ENCODE results near the gene CIB2.

CIB2 gene

DNA sequence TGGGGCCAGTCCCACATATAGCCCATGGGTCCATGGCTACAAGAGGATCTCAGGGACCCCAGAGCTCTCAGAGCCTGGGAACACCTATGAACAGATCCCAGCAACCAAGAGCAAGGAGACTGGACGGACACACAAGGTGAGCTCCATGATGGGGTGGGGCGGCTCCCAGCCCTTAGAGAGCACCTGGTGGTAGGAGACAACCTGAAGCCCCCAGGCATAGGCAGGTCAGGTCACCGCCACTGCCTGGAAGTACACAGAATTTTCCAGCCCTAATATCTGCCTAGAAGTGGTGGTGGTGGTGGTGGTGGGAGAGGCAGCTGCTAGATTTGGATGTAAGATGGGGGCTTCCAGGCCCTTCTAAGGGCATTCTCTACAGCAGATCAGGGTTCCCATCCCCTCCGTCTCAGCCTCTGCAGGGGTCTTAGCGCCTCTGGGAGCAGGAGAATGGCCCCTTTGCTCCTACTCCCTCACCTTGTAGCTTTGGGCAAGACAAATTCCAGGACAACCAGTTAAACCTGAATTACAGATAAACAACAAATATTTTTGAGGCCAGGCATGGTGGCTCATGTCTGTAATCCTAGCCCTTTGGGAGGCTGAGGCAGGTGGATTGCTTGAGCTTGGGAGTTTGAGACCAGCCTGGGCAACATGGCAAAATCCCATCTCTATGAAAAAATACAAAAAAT is 29.7 kb downstream of the CIB2 start:
- WGBS, 2 experiments, result 91 to 93% methylated on average over 5 of the region's 5 CpGs
- Histone ChIP-seq H3K27me3 (ENCODE audit: control insufficient read depth, insufficient read depth, low read length, poor library complexity, severe bottlenecking) (no peaks in the 10 kb centered on the region), H3K27ac (ENCODE audit: insufficient read depth, low read depth, low read length, poor library complexity, severe bottlenecking) (no peak overlapping the region)

DNA sequence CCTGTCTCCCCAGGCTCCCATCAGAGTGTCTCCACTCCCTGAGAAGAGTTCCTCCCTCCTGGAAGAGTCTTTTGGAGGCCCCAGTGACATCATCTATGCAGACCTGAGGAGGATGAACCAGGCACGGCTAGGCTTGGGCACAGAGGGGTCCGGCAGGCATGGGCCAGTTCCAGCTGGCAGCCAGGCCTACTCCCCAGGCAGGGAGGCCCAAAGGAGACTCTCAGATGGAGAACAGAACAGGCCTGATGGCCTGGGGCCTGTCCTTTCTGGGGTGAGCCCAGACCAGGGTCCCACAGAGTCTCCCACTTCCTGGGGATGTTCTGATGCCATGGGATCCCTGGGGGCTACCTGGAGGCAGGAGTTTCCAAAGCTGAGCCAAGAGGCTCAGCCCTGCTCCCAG is 30.4 kb downstream of the CIB2 start:
- 89 to 97% methylated on average over 2 of the region's 2 CpGs for WGBS, 2 experiments

More for the DNA sequence above, 29.7 kb downstream of the CIB2 start:
- Histone ChIP-seq H3K36me3 (ENCODE audit: control insufficient read depth, insufficient read depth, low read length) (no peaks in the 10 kb centered on the region), H3K9me3 (ENCODE audit: control insufficient read depth, low read length) (no peaks in the 10 kb centered on the region), H3K4me1 (ENCODE audit: control insufficient read depth, insufficient read depth, low read length) (peaks cover 2% of the 10 kb centered on the region), H3K4me3 (ENCODE audit: insufficient read depth, low read depth, low read length) (no peak overlapping the region)

GRCh38 chr15:78098131-78098755 is 33.0 kb downstream of the CIB2 start:
- 87 to 91% methylated on average over 11 of the region's 11 CpGs for WGBS, 2 experiments
- Histone ChIP-seq H3K36me3 (ENCODE audit: control insufficient read depth, insufficient read depth, low read length) (no peaks in the 10 kb centered on the region), H3K9me3 (ENCODE audit: control insufficient read depth, low read length) (no peaks in the 10 kb centered on the region), H3K27me3 (ENCODE audit: control insufficient read depth, insufficient read depth, low read length, poor library complexity, severe bottlenecking) (no peaks in the 10 kb centered on the region), H3K27ac (ENCODE audit: insufficient read depth, low read depth, low read length, poor library complexity, severe bottlenecking) (no peak overlapping the region), H3K4me3 (ENCODE audit: insufficient read depth, low read depth, low read length) (no peak overlapping the region), H3K4me1 (ENCODE audit: control insufficient read depth, insufficient read depth, low read length) (no peaks in the 10 kb centered on the region)

More for the DNA sequence above, 30.4 kb downstream of the CIB2 start:
- Histone ChIP-seq H3K36me3 (ENCODE audit: control insufficient read depth, insufficient read depth, low read length) (no peaks in the 10 kb centered on the region), H3K9me3 (ENCODE audit: control insufficient read depth, low read length) (no peaks in the 10 kb centered on the region), H3K27me3 (ENCODE audit: control insufficient read depth, insufficient read depth, low read length, poor library complexity, severe bottlenecking) (no peaks in the 10 kb centered on the region), H3K4me1 (ENCODE audit: control insufficient read depth, insufficient read depth, low read length) (peaks cover 2% of the 10 kb centered on the region), H3K27ac (ENCODE audit: insufficient read depth, low read depth, low read length, poor library complexity, severe bottlenecking) (no peak overlapping the region), H3K4me3 (ENCODE audit: insufficient read depth, low read depth, low read length) (no peak overlapping the region)

GRCh38 chr15:78097667-78098066 is 33.6 kb downstream of the CIB2 start:
- Histone ChIP-seq H3K9me3 (ENCODE audit: control insufficient read depth, low read length) (no peaks in the 10 kb centered on the region), H3K27ac (ENCODE audit: insufficient read depth, low read depth, low read length, poor library complexity, severe bottlenecking) (no peak overlapping the region), H3K4me3 (ENCODE audit: insufficient read depth, low read depth, low read length) (no peak overlapping the region), H3K36me3 (ENCODE audit: control insufficient read depth, insufficient read depth, low read length) (no peaks in the 10 kb centered on the region), H3K27me3 (ENCODE audit: control insufficient read depth, insufficient read depth, low read length, poor library complexity, severe bottlenecking) (no peaks in the 10 kb centered on the region), H3K4me1 (ENCODE audit: control insufficient read depth, insufficient read depth, low read length) (no peaks in the 10 kb centered on the region)
- 93% methylated on average over 9 of the region's 9 CpGs for WGBS, 2 experiments

- Histone ChIP-seq H3K27me3 (ENCODE audit: control insufficient read depth, insufficient read depth, low read length, poor library complexity, severe bottlenecking) (no peaks in the 10 kb centered on the region), H3K4me1 (ENCODE audit: control insufficient read depth, insufficient read depth, low read length) (no peaks in the 10 kb centered on the region), H3K9me3 (ENCODE audit: control insufficient read depth, low read length) (no peaks in the 10 kb centered on the region), H3K27ac (ENCODE audit: insufficient read depth, low read depth, low read length, poor library complexity, severe bottlenecking) (no peak overlapping the region), H3K4me3 (ENCODE audit: insufficient read depth, low read depth, low read length) (no peak overlapping the region), H3K36me3 (ENCODE audit: control insufficient read depth, insufficient read depth, low read length) (no peaks in the 10 kb centered on the region)
- WGBS, 2 experiments, result 80 to 81% methylated on average over 5 of the region's 5 CpGs
Measured at GRCh38 chr15:78093242-78094020, 37.8 kb downstream of the CIB2 start.

GRCh38 chr15:78092261-78093041 is 38.8 kb downstream of the CIB2 start, which contains the start of gene SH2D7:
TSS of gene SH2D7 (plus strand) at chr15:78092561. CDS start at chr15:78092585, 24 bp downstream.
- Histone ChIP-seq H3K27ac (ENCODE audit: insufficient read depth, low read depth, low read length, poor library complexity, severe bottlenecking) (no peak within 1 kb of the TSS), H3K36me3 (ENCODE audit: control insufficient read depth, insufficient read depth, low read length) (no peaks in the 10 kb centered on the region), H3K9me3 (ENCODE audit: control insufficient read depth, low read length) (no peaks in the 10 kb centered on the region), H3K4me3 (ENCODE audit: insufficient read depth, low read depth, low read length) (no peak within 1 kb of the TSS), H3K27me3 (ENCODE audit: control insufficient read depth, insufficient read depth, low read length, poor library complexity, severe bottlenecking) (no peaks in the 10 kb centered on the region), H3K4me1 (ENCODE audit: control insufficient read depth, insufficient read depth, low read length) (no peaks in the 10 kb centered on the region)
- 92 to 93% methylated on average over 11 of the region's 11 CpGs for WGBS, 2 experiments

- Histone ChIP-seq H3K4me1 (ENCODE audit: control insufficient read depth, insufficient read depth, low read length) (no peaks in the 10 kb centered on the region), H3K27ac (ENCODE audit: insufficient read depth, low read depth, low read length, poor library complexity, severe bottlenecking) (no peak overlapping the region), H3K4me3 (ENCODE audit: insufficient read depth, low read depth, low read length) (no peak overlapping the region), H3K27me3 (ENCODE audit: control insufficient read depth, insufficient read depth, low read length, poor library complexity, severe bottlenecking) (no peaks in the 10 kb centered on the region), H3K36me3 (ENCODE audit: control insufficient read depth, insufficient read depth, low read length) (no peaks in the 10 kb centered on the region), H3K9me3 (ENCODE audit: control insufficient read depth, low read length) (no peaks in the 10 kb centered on the region)
- 86 to 94% methylated on average over 2 to 3 of the region's 3 CpGs for WGBS, 2 experiments
Measured at GRCh38 chr15:78090422-78091063, 40.7 kb downstream of the CIB2 start.

DNA sequence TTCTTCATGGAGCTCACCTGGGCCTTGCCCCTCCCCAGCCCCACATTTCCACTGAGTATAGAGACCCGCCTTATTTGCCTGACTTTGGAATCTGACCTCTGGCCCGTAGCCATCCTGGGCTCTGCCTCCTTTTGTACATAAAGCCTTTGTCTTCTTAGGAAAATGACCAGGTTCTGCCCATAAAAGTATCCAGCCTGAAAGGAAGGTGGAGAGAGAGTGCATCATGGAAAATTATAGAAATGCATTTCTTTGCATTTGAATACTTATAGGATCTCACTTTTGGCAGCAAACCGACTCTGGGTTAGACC is 42.5 kb downstream of the CIB2 start:
- WGBS, 2 experiments, result 85 to 86% methylated on average over 3 of the region's 3 CpGs
- no peak overlapping the region for H3K4me3 ChIP-seq (ENCODE audit: insufficient read depth, low read depth, low read length)
- no peaks in the 10 kb centered on the region for H3K27me3 ChIP-seq (ENCODE audit: control insufficient read depth, insufficient read depth, low read length, poor library complexity, severe bottlenecking)
- H3K27ac ChIP-seq (ENCODE audit: insufficient read depth, low read depth, low read length, poor library complexity, severe bottlenecking), result no peak overlapping the region
- no peaks in the 10 kb centered on the region for H3K36me3 ChIP-seq (ENCODE audit: control insufficient read depth, insufficient read depth, low read length)
- no peaks in the 10 kb centered on the region for H3K9me3 ChIP-seq (ENCODE audit: control insufficient read depth, low read length)
- no peaks in the 10 kb centered on the region for H3K4me1 ChIP-seq (ENCODE audit: control insufficient read depth, insufficient read depth, low read length)

GRCh38 chr15:78087951-78088772 is 43.1 kb downstream of the CIB2 start:
- WGBS, 2 experiments, result 88% methylated on average over 12 of the region's 12 CpGs
- no peak overlapping the region for H3K27ac ChIP-seq (ENCODE audit: insufficient read depth, low read depth, low read length, poor library complexity, severe bottlenecking)
- no peaks in the 10 kb centered on the region for H3K36me3 ChIP-seq (ENCODE audit: control insufficient read depth, insufficient read depth, low read length)
- no peaks in the 10 kb centered on the region for H3K4me1 ChIP-seq (ENCODE audit: control insufficient read depth, insufficient read depth, low read length)
- no peak overlapping the region for H3K4me3 ChIP-seq (ENCODE audit: insufficient read depth, low read depth, low read length)
- no peaks in the 10 kb centered on the region for H3K9me3 ChIP-seq (ENCODE audit: control insufficient read depth, low read length)
- H3K27me3 ChIP-seq (ENCODE audit: control insufficient read depth, insufficient read depth, low read length, poor library complexity, severe bottlenecking), result no peaks in the 10 kb centered on the region
